B cell (primary cell): ENCODE measurements around the gene REG1A.

Experiments used
- CTCF ChIP-seq: fragments of 200-600 bp; IDR thresholded peaks from one replicate; pipeline ENCODE4 v1.8.0; 2022; ENCODE audit warnings: antibody characterized with exemption, mild to moderate bottlenecking
- EZH2 ChIP-seq: IDR thresholded peaks from 2 replicates; pipeline ENCODE4 v1.6.1; 2012; ENCODE audit warnings: borderline replicate concordance, low read depth, mild to moderate bottlenecking, moderate library complexity, low read length; ENCODE audit not compliant: insufficient read depth, poor library complexity, severe bottlenecking

GRCh38 chr2:79090693-79091092 is 29.6 kb upstream of the REG1A start:
- no peak for TF ChIP-seq CTCF
- no peak for TF ChIP-seq EZH2
